Measurements from ENCODE around the gene CD83.

GRCh38 chr6:14134211-14134910, 16.8 kb downstream of the CD83 start:
- no peak for TF ChIP-seq CTCF (IDR thresholded peaks at IDR 0.05; ENCODE audit: poor library complexity)
- TF ChIP-seq EZH2 (IDR thresholded peaks at IDR 0.05; ENCODE audit: borderline replicate concordance), result no peak

Data from hepatocyte (in vitro differentiated cells).